Astrocyte (in vitro differentiated cells and primary cell): ENCODE measurements around the gene SRD5A1.

Source experiments
- CTCF ChIP-seq: IDR thresholded peaks from 2 replicates; pipeline ENCODE4 v1.5.1; 2011; ENCODE audit warnings: low read depth, mild to moderate bottlenecking, inconsistent platforms, low read length, moderate library complexity; ENCODE audit not compliant: insufficient read depth
- EZH2 ChIP-seq: IDR thresholded peaks from 2 replicates; pipeline ENCODE4 v1.6.1; 2012; ENCODE audit warnings: mild to moderate bottlenecking, low read length, inconsistent platforms; ENCODE audit not compliant: insufficient read depth

DNA sequence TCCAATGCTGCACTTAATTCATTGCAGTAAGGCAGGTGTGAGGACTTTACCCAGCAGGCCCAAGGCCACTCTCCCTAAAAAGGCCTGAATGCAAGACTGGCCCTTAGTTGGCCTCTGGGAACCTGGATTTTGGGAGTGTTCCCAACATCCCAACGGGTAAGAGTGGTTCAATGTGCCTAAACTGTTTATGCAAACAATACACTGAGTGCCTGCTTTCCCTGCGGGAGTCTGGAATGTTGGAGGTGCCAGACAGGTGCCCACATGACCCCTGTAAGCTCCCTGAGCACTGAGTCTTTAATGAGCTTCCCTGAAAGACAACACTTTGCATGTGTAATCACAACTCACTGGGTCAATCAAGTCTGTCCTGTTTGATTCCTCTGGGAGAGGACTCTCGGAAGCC lies 37.8 kb upstream of the SRD5A1 start:
- TF ChIP-seq CTCF (no peak), EZH2 (no peak)
